ENCODE data around the gene ZNF362. TPM values are rescaled to one million over a fixed set of nuclear protein-coding genes. Genes with fewer than 3 reads are reported as not detected.

Gene ZNF362
- total RNA-seq, 1 experiment from 2014 or later: 26.9 TPM

- peaks cover 23% of the 10 kb centered on the region for H3K4me1 ChIP-seq
- Mint-ChIP-seq H3K4me3 (ENCODE audit: unreplicated experiment) (no peak overlapping the region), H3K27me3 (ENCODE audit: insufficient read depth, unreplicated experiment) (no peaks in the 10 kb centered on the region), H3K36me3 (ENCODE audit: insufficient read depth, unreplicated experiment) (peaks cover 23% of the 10 kb centered on the region), H3K4me1 (ENCODE audit: low read depth, unreplicated experiment) (peaks cover 16% of the 10 kb centered on the region), H3K9me3 (ENCODE audit: unreplicated experiment) (no peaks in the 10 kb centered on the region), H3K27ac (ENCODE audit: unreplicated experiment) (no peak overlapping the region)
- DNase-seq: no peak
- BruUV-seq (replicated peaks): no TSS peak
- H3K36me3 ChIP-seq (ENCODE audit: control insufficient read depth, insufficient read depth, low read length): no peaks in the 10 kb centered on the region
- intact Hi-C loops (cut with micrococcal nuclease; ENCODE audit: unreplicated experiment): no loop called here
- TF ChIP-seq CTCF (IDR thresholded peaks at IDR 0.05; ENCODE audit: insufficient read depth in 1 of 2, low read depth in 1 of 2, low read length in 1 of 2, severe bottlenecking in 1 of 2, unreplicated experiment in 1 of 2): no peak
- ChIA-PET CTCF (no interaction called here), POLR2A (no interaction called here)
- H3K4me3 ChIP-seq (ENCODE audit: low read depth, low read length): no peak overlapping the region
- no peaks in the 10 kb centered on the region for H3K27me3 ChIP-seq (replicated peaks; ENCODE audit: control insufficient read depth, insufficient read depth, low read length)
- no peaks in the 10 kb centered on the region for H3K9me3 ChIP-seq
Measured at GRCh38 chr1:33261344-33261743, 5.1 kb downstream of the ZNF362 start.

- BruUV-seq (replicated peaks): no TSS peak
- DNase-seq: no peak
- TF ChIP-seq CTCF (IDR thresholded peaks at IDR 0.05; ENCODE audit: insufficient read depth in 1 of 2, low read depth in 1 of 2, low read length in 1 of 2, severe bottlenecking in 1 of 2, unreplicated experiment in 1 of 2): no peak
- Mint-ChIP-seq H3K27ac (ENCODE audit: unreplicated experiment) (no peak overlapping the region), H3K4me3 (ENCODE audit: unreplicated experiment) (no peak overlapping the region), H3K36me3 (ENCODE audit: insufficient read depth, unreplicated experiment) (peaks cover 16% of the 10 kb centered on the region), H3K27me3 (ENCODE audit: insufficient read depth, unreplicated experiment) (no peaks in the 10 kb centered on the region), H3K9me3 (ENCODE audit: unreplicated experiment) (no peaks in the 10 kb centered on the region), H3K4me1 (ENCODE audit: low read depth, unreplicated experiment) (peaks cover 16% of the 10 kb centered on the region)
- Histone ChIP-seq H3K27me3 (replicated peaks; ENCODE audit: control insufficient read depth, insufficient read depth, low read length) (no peaks in the 10 kb centered on the region), H3K9me3 (no peaks in the 10 kb centered on the region), H3K36me3 (ENCODE audit: control insufficient read depth, insufficient read depth, low read length) (no peaks in the 10 kb centered on the region), H3K4me3 (ENCODE audit: low read depth, low read length) (no peak overlapping the region), H3K4me1 (peaks cover 9% of the 10 kb centered on the region)
- intact Hi-C loops (cut with micrococcal nuclease; ENCODE audit: unreplicated experiment): no loop called here
- ChIA-PET CTCF (no interaction called here), POLR2A (no interaction called here)
Measured at GRCh38 chr1:33263890-33264504, 7.7 kb downstream of the ZNF362 start.

- Mint-ChIP-seq H3K4me3 (ENCODE audit: unreplicated experiment) (no peak overlapping the region), H3K27ac (ENCODE audit: unreplicated experiment) (no peak overlapping the region), H3K4me1 (ENCODE audit: low read depth, unreplicated experiment) (no peaks in the 10 kb centered on the region), H3K27me3 (ENCODE audit: insufficient read depth, unreplicated experiment) (no peaks in the 10 kb centered on the region), H3K36me3 (ENCODE audit: insufficient read depth, unreplicated experiment) (peaks cover 11% of the 10 kb centered on the region), H3K9me3 (ENCODE audit: unreplicated experiment) (no peaks in the 10 kb centered on the region)
- no peak overlapping the region for H3K4me3 ChIP-seq (ENCODE audit: low read depth, low read length)
- no peak for DNase-seq
- ChIA-PET POLR2A (no interaction called here), CTCF (no interaction called here)
- TF ChIP-seq CTCF (IDR thresholded peaks at IDR 0.05; ENCODE audit: insufficient read depth in 1 of 2, low read depth in 1 of 2, low read length in 1 of 2, severe bottlenecking in 1 of 2, unreplicated experiment in 1 of 2): no peak
- BruUV-seq (replicated peaks): no TSS peak
- no peaks in the 10 kb centered on the region for H3K9me3 ChIP-seq
- H3K27me3 ChIP-seq (replicated peaks; ENCODE audit: control insufficient read depth, insufficient read depth, low read length): no peaks in the 10 kb centered on the region
- H3K4me1 ChIP-seq: no peaks in the 10 kb centered on the region; the same call in 1 of the 2 replicates
- H3K36me3 ChIP-seq (ENCODE audit: control insufficient read depth, insufficient read depth, low read length): no peaks in the 10 kb centered on the region
- intact Hi-C loops (cut with micrococcal nuclease; ENCODE audit: unreplicated experiment): no loop called here
Measured at GRCh38 chr1:33265780-33266605, 9.7 kb downstream of the ZNF362 start.

All from Caco-2 (cell line).